GM13977 (cell line): Measurements from ENCODE around the gene RHAG.
"Not testable (repeated sequence)": the region's sequence is repeated elsewhere in the genome, so short reads cannot be mapped to it uniquely, and the experiment has no call there.

Experiments used
- DNase-seq: peaks from one replicate; pipeline ENCODE4 v3.0.0; 2012; ENCODE audit warnings: low spot score
- CTCF ChIP-seq: IDR thresholded peaks from 2 replicates; pipeline ENCODE4 v1.5.1; 2012; ENCODE audit warnings: mild to moderate bottlenecking, control low read depth; ENCODE audit not compliant: insufficient read depth; ENCODE audit errors: extremely low read depth, missing control alignments
- in situ Hi-C: fragments of 300-500 bp; cut with MboI; formaldehyde crosslinking; loops from one replicate; pipeline ENCODE4 v1.12.0; 2022; ENCODE audit warnings: low sequenced_read_pairs, low pct_unique_long_range_greater_than_20kb, mixed read lengths, inconsistent platforms; ENCODE audit not compliant: unreplicated experiment

RHAG gene

GRCh38 chr6:49633541-49633940 lies 3.1 kb downstream of the RHAG start:
- in situ Hi-C loops, result no loop called here
- no peak for TF ChIP-seq CTCF
- DNase-seq, result no peak

DNA sequence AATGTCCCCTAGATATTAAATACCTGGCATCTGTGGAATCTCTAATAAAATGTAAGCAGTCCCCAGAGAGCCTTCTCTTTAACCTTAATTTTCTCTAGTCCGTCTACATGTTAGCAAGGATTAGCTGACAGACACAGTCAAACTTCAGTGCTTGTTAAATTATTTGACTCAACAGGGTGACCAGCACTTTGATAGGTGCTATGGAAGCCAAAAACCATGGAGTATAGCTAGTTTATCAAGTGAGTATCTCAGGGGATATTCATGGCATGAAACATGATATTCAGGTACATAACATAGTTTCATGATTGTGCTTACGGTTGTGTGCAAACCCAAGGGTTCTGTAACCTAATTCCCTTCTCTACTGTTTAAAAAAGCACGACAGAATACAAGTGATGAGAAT lies 3.9 kb downstream of the RHAG start:
- in situ Hi-C loops, result no loop called here
- TF ChIP-seq CTCF, result no peak
- no peak for DNase-seq

DNA sequence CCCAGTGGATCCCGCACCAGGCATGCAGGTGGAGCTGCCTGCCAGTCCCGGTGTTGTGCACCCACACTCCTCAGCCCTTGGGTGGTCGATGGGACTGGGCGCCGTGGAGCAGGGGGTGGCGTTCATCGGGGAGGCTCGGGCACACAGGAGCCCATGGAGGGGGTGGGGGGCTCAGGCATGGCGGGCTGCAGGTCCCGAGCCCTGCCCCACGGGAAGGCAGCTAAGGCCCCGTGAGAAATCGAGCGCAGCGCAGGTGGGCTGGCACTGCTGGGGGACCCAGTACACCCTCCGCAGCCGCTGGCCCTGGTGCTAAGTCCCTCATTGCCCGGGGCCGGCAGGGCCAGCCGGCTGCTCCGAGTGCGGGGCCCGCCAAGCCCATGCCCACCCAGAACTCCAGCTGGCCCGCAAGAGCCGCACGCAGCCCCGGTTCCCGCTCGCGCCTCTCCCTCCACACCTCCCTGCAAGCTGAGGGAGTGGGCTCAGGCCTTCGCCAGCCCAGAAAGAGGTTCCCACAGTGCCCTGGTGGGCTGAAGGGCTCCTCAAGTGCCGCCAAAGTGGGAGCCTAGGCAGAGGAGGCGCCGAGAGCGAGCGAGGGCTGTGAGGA lies 7.1 kb downstream of the RHAG start:
- in situ Hi-C loops, DNase-seq: not testable (repeated sequence)

DNA sequence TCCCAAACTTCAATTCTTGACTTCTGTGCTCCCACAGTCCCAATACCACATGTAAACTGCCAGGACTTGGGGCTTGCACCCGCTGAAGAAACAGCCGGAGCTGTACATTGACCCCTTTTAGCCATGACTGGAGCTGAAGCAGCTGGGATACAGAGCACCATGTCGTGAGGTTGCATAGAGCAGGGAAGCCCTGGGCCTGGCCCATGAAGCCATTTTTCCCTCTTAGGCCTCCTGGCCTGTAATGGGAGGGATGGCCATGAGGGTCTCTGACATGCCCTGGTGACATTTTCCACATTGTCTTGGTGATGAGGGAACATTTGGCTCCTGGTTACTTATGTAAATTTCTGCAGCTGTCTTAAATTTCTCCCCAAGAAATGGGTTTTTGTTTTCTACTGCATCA lies 9.8 kb downstream of the RHAG start:
- no peak for TF ChIP-seq CTCF
- in situ Hi-C loops, result no loop called here
- no peak for DNase-seq

- in situ Hi-C loops, result loop anchor here (25.0 kb wide), 1 partner anchor 244 kb away; the partner anchor contains the start of gene CRISP1
- TF ChIP-seq CTCF, result no peak
- DNase-seq, result no peak
Measured at GRCh38 chr6:49618257-49618656, 18.4 kb downstream of the RHAG start.

- in situ Hi-C loops, result loop anchor here (25.0 kb wide), 1 partner anchor 248 kb away; the partner anchor contains the start of gene CRISP1
- DNase-seq, result not testable (repeated sequence)
Measured at GRCh38 chr6:49614144-49614543, 22.5 kb downstream of the RHAG start.

DNA sequence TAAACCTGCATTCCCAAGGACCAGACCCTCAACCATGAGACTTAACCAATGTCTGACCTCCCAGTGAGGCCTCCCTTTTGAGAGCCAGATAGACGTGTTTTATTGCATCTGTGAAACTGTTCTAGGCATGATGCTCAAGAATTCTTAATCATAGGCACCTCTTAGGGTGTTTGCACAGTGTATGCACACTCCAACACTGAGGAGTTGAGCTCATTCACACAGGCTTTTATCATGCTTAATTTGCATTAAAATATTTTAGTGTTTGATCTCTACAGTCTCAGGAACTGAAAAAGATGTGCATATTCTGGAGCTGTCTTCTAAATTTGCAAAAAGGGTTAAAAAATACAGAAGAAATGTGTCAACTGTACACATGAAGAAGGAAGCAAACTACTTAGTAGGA lies 27.4 kb downstream of the RHAG start:
- in situ Hi-C loops, result loop anchor here (25.0 kb wide), 1 partner anchor 253 kb away; the partner anchor contains the start of gene CRISP1

GRCh38 chr6:49608275-49608674 lies 28.4 kb downstream of the RHAG start:
- not testable (repeated sequence) for DNase-seq
- in situ Hi-C loops, result loop anchor here (25.0 kb wide), 1 partner anchor 254 kb away; the partner anchor contains the start of gene CRISP1

More for the DNA sequence above, 27.4 kb downstream of the RHAG start:
- DNase-seq, result no peak
- no peak for TF ChIP-seq CTCF
